ENCODE data around the gene GON4L. TPM values are rescaled to one million over a fixed set of nuclear protein-coding genes. Genes with fewer than 3 reads are reported as not detected.
A peak's percentile ranks its signal among the peaks of the same experiment; 100 is the strongest.

Gene GON4L
- polyA plus RNA-seq, 4 donors, result 15.3 to 47.2 (median 22.0) TPM

DNA sequence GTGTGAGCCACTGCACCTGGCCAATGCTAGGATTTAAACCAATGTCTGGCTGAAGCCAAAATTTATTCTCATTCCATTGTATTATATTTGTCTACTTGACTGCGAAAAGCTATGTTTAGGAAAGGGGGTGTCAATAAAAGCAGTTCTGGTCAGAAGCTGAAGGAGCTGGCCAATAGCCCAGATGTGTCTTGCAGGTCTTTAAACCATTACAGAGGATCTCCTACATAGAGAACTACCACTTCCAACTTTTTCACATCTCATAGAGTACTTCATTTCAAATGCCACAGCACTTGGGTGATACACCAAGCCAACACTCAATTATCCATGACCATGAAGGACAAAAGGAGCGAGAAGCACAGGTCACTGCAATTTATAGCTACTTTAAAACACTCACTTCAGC, 4.9 kb upstream of the GON4L start:
- FAIRE-seq (no peak), DNase-seq (no peak)
- Histone ChIP-seq H3K4me1 (ENCODE audit: control insufficient read depth in 3 of 3, insufficient read depth in 2 of 3, low read depth in 1 of 3, low read length in 2 of 3) (peaks cover 0 to 6% (median 0%) of the 10 kb centered on the region in 3 donors), H3K4me3 (ENCODE audit: low read depth in 1 of 3, low read length in 3 of 3) (no peak overlapping the region), H3K36me3 (ENCODE audit: control insufficient read depth in 3 of 3, insufficient read depth in 2 of 3, low read depth in 1 of 3, low read length in 3 of 3) (peaks cover 0 to 2% (median 0%) of the 10 kb centered on the region in 3 donors), H3K27ac (ENCODE audit: low read depth in 1 of 3, low read length in 2 of 3) (no peak overlapping the region), H3K9me3 (ENCODE audit: control insufficient read depth in 2 of 2, insufficient read depth in 1 of 2, low read depth in 1 of 2, low read length in 1 of 2) (no peaks in the 10 kb centered on the region), H3K27me3 (ENCODE audit: control insufficient read depth in 3 of 3, insufficient read depth in 3 of 3, low read length in 3 of 3) (peaks cover 0 to 6% (median 0%) of the 10 kb centered on the region in 3 donors)
- WGBS, 3 donors, result 84 to 98% (median 97%) methylated on average over 2 of the region's 2 CpGs

DNA sequence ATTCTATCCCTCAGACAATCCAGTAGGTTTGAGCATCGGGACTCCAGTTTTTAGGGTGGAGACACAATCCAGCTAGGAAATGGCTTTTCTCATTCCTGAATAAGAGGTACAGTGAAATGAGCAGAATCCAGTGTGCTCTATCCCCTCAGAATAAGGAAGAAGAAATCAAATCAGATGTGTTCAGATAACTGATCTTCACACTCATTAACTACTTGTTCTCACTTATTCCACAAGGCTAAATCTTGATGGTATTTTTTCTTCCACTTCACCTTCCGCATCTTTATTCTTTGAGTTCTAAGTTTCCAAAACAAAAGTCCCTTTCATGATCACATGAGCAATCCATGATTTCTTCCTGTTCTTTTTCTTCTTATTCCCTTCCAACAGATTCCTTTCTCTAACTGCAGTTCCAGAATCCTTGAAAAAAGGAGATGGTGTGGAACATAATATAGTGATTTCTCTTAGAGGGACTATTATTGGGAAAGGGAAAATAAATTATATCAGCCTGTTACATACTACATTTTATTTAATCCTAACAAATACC, 4.0 kb upstream of the GON4L start:
- FAIRE-seq, result no peak
- Histone ChIP-seq H3K9me3 (ENCODE audit: control insufficient read depth in 2 of 2, insufficient read depth in 1 of 2, low read depth in 1 of 2, low read length in 1 of 2) (no peaks in the 10 kb centered on the region), H3K4me1 (ENCODE audit: control insufficient read depth in 3 of 3, insufficient read depth in 2 of 3, low read depth in 1 of 3, low read length in 2 of 3) (peaks cover 0 to 10% (median 0%) of the 10 kb centered on the region in 3 donors), H3K27me3 (ENCODE audit: control insufficient read depth in 3 of 3, insufficient read depth in 3 of 3, low read length in 3 of 3) (peaks cover 0 to 6% (median 0%) of the 10 kb centered on the region in 3 donors), H3K4me3 (ENCODE audit: low read depth in 1 of 3, low read length in 3 of 3) (peak overlapping the region in 1 of 3 donors; percentile 51), H3K36me3 (ENCODE audit: control insufficient read depth in 3 of 3, insufficient read depth in 2 of 3, low read depth in 1 of 3, low read length in 3 of 3) (peaks cover 0 to 2% (median 0%) of the 10 kb centered on the region in 3 donors), H3K27ac (ENCODE audit: low read depth in 1 of 3, low read length in 2 of 3) (peak overlapping the region in 2 of 3 donors; percentile 79 to 89)
- no peak for DNase-seq
- WGBS, 3 donors, result 66 to 85% (median 78%) methylated on average over 2 of the region's 2 CpGs

DNA sequence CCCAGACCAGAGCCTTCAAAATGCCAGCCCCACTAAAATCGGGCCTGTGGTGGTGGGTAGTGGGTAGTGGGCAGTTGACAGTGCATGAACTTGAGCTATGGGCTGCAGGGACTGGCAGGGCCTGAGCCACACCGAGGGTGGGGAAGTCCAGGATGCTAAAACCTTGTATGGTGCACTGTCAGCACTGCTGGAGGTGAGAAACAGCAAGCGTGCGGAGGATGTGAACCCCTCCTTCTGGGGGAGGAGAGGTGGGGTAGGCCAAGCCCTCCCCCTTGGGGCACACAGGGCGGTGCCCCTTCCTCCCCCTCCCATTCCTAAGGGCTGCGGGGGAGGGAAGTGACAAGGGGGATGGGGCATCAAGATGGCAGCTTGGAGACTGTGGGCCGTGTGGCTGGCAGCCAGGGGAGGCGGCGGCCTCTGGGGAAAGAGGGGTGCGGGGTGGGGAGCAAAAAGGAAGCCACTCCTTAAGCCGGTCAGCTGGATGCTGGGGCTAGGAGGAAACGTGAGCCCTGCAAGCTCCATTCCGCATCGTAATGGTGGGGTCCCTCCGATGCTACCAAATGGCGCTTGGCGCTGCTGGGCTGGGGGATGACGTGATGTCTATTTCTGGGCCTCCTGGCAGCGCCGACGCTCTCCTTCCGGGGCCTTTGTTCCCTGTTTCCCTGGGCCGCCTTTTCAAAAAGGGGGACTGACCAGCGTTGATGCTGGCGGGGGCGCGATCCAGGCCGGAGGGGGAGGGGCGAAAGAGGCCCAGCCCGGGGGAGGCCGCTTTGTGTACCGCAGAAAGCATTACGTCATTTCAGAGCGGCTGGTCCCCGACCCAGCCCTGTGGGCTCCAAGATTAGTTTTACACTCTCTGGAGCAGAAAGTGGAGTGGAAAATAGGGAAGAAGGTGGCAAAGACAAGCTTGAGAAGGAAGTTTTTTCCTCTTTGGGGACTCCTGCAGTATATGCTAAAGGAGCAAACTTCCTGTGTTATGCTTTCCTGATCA, 3.2 kb upstream of the GON4L start:
- WGBS, 3 donors, result 4 to 6% (median 5%) methylated on average over 28 to 35 of the region's 35 CpGs
- Histone ChIP-seq H3K27me3 (ENCODE audit: control insufficient read depth in 3 of 3, insufficient read depth in 3 of 3, low read length in 3 of 3) (peaks cover 0 to 6% (median 0%) of the 10 kb centered on the region in 3 donors), H3K27ac (ENCODE audit: low read depth in 1 of 3, low read length in 2 of 3) (peak overlapping the region in 2 of 3 donors; percentile 79 to 89), H3K9me3 (ENCODE audit: control insufficient read depth in 2 of 2, insufficient read depth in 1 of 2, low read depth in 1 of 2, low read length in 1 of 2) (no peaks in the 10 kb centered on the region), H3K4me3 (ENCODE audit: low read depth in 1 of 3, low read length in 3 of 3) (peak overlapping the region in 2 of 3 donors; percentile 27 to 51), H3K36me3 (ENCODE audit: control insufficient read depth in 3 of 3, insufficient read depth in 2 of 3, low read depth in 1 of 3, low read length in 3 of 3) (peaks cover 0 to 4% (median 0%) of the 10 kb centered on the region in 3 donors), H3K4me1 (ENCODE audit: control insufficient read depth in 3 of 3, insufficient read depth in 2 of 3, low read depth in 1 of 3, low read length in 2 of 3) (peaks cover 0 to 10% (median 0%) of the 10 kb centered on the region in 3 donors)
- no peak for FAIRE-seq
- DNase-seq, result peak in 1 of 2 donors; percentile 65

DNA sequence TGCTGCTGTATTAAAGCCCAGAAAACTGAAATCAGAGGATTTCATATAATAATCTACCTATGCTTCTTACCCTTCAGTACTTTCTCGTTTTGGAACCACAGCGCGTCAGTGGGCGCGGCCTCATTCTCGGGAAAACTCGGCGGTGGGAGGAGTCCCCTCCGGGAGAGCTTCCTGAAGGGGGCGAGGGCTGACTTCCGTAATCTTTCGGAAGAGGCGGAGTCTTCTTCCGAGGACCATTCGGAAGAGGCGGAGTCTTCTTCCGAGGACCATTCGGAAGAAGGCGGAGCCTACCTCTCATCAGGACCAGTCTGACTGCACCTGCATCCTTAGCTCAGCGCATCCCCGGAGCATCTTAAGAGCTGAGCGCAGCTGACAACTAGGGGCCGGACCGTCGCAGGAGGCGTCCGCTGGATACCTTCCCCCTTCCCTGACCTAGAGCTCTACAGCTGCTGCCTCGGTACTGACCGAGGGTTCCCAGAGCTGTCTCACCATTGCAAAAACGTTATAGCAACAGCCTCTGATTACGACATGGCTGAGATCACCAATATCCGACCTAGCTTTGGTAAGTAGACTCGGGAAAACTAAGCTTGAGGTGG, 2.3 kb upstream of the GON4L start, which contains the start of gene SYT11:
Gene SYT11 (plus strand): TSS at position 334 of the 596 bp plus-strand sequence. CDS start 195 bp downstream, at position 529.
- H3K4me1 ChIP-seq (ENCODE audit: control insufficient read depth in 3 of 3, insufficient read depth in 2 of 3, low read depth in 1 of 3, low read length in 2 of 3), result peaks cover 0 to 10% (median 0%) of the 10 kb centered on the region in 3 donors
- H3K9me3 ChIP-seq (ENCODE audit: control insufficient read depth in 2 of 2, insufficient read depth in 1 of 2, low read depth in 1 of 2, low read length in 1 of 2), result no peaks in the 10 kb centered on the region
- peak within 1 kb of the TSS; percentile 17 to 89 (median 79) for H3K27ac ChIP-seq (ENCODE audit: low read depth in 1 of 3, low read length in 2 of 3)
- H3K36me3 ChIP-seq (ENCODE audit: control insufficient read depth in 3 of 3, insufficient read depth in 2 of 3, low read depth in 1 of 3, low read length in 3 of 3), result peaks cover 0 to 8% (median 0%) of the 10 kb centered on the region in 3 donors
- H3K27me3 ChIP-seq (ENCODE audit: control insufficient read depth in 3 of 3, insufficient read depth in 3 of 3, low read length in 3 of 3), result peaks cover 0 to 6% (median 0%) of the 10 kb centered on the region in 3 donors
- WGBS, 3 donors, result 1% methylated on average over 33 of the region's 33 CpGs
- DNase-seq (peak; percentile 96 to 97), FAIRE-seq (peak; percentile 53)
- H3K4me3 ChIP-seq (ENCODE audit: low read depth in 1 of 3, low read length in 3 of 3), result peak within 1 kb of the TSS; percentile 27 to 51 (median 41)

DNA sequence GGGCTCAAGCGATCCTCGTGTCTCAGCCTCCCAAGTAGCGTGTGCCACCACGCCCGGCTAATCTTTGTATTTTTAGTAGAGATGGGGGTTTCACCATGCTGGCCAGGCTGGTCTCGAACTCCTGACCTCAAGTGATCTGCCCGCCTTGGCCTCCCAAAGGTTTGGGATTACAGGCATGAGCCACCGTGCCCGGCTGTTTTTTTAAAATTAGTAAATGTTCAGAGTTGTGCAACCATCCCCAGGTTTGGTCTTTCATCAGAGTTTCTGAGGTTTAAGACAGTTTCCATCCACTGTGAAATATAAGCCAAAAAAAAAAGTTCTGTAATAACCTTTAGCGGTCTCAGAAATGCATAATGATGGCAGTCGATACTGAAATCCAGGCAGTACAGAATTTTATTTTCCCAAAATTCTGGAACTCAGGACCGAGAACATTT, 1.8 kb upstream of the GON4L start:
- no peak for DNase-seq
- Histone ChIP-seq H3K4me1 (ENCODE audit: control insufficient read depth in 3 of 3, insufficient read depth in 2 of 3, low read depth in 1 of 3, low read length in 2 of 3) (peaks cover 0 to 10% (median 0%) of the 10 kb centered on the region in 3 donors), H3K4me3 (ENCODE audit: low read depth in 1 of 3, low read length in 3 of 3) (peak overlapping the region in 2 of 3 donors; percentile 41 to 51), H3K27ac (ENCODE audit: low read depth in 1 of 3, low read length in 2 of 3) (peak overlapping the region; percentile 17 to 89 (median 79)), H3K9me3 (ENCODE audit: control insufficient read depth in 2 of 2, insufficient read depth in 1 of 2, low read depth in 1 of 2, low read length in 1 of 2) (no peaks in the 10 kb centered on the region), H3K27me3 (ENCODE audit: control insufficient read depth in 3 of 3, insufficient read depth in 3 of 3, low read length in 3 of 3) (peaks cover 0 to 6% (median 0%) of the 10 kb centered on the region in 3 donors), H3K36me3 (ENCODE audit: control insufficient read depth in 3 of 3, insufficient read depth in 2 of 3, low read depth in 1 of 3, low read length in 3 of 3) (peaks cover 0 to 11% (median 3%) of the 10 kb centered on the region in 3 donors)
- no peak for FAIRE-seq
- WGBS, 3 donors, result 42 to 59% (median 49%) methylated on average over 12 of the region's 12 CpGs

DNA sequence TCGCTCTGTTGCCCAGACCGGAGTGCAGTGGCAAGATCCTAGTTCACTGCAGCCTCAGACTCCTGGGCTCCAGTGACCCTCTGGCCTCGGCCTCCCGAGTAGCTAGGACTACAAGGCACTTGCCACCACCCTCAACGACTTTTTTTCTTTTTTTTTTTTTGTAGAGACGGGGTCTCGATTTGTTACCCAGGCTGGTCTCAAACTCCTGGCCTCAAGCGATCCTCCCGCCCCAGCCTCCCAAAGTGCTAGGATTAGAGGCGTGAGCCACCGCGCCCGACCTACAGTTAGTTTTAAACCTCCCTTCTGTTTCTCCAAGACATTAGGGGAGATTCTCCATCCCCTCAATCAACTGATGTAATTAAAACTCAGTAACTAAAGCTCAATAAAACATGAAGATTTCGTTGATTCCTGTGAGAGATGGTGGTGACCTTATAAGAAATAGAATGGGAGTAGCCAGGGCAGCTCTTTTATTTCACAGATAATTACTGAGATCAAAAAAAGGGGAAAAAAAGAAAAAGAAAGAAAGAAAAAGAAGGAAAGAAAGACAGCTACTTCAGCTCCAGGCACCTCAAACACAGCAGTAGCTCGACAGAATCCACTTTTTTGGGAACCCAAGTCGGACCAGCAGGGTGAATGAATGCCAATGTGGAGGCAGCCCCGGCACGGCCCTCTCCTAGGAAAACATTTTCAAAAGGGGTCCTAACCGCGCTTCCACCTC, 598 bp downstream of the GON4L start:
- 48 to 56% (median 50%) methylated on average over 20 of the region's 20 CpGs for WGBS, 3 donors
- Histone ChIP-seq H3K4me1 (ENCODE audit: control insufficient read depth in 3 of 3, insufficient read depth in 2 of 3, low read depth in 1 of 3, low read length in 2 of 3) (peaks cover 0 to 10% (median 0%) of the 10 kb centered on the region in 3 donors), H3K36me3 (ENCODE audit: control insufficient read depth in 3 of 3, insufficient read depth in 2 of 3, low read depth in 1 of 3, low read length in 3 of 3) (peaks cover 6 to 24% (median 7%) of the 10 kb centered on the region in 3 donors), H3K4me3 (ENCODE audit: low read depth in 1 of 3, low read length in 3 of 3) (peak overlapping the region; percentile 52 to 86 (median 69)), H3K27me3 (ENCODE audit: control insufficient read depth in 3 of 3, insufficient read depth in 3 of 3, low read length in 3 of 3) (peaks cover 0 to 6% (median 0%) of the 10 kb centered on the region in 3 donors), H3K27ac (ENCODE audit: low read depth in 1 of 3, low read length in 2 of 3) (peak overlapping the region in 2 of 3 donors; percentile 60 to 89), H3K9me3 (ENCODE audit: control insufficient read depth in 2 of 2, insufficient read depth in 1 of 2, low read depth in 1 of 2, low read length in 1 of 2) (no peaks in the 10 kb centered on the region)
- no peak for FAIRE-seq
- no peak for DNase-seq

DNA sequence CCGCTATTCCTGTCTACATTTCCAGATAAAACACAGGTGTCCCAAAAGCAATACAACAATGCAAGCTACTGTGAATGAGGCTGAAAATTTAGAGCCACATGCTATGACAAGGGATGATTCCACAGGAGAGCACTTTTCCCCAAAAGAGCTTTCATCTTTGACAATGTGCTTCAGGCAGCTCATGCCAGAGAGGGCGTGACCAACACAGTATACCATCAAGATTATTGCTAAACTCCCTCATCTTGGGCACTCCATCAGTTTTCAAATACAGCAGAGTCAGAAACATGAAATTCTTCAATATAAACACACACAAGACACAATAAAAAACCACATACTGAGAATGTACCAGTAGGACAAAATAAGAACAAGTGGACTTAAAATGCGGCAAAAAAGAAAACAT, 6.7 kb downstream of the GON4L start:
- H3K36me3 ChIP-seq (ENCODE audit: control insufficient read depth in 3 of 3, insufficient read depth in 2 of 3, low read depth in 1 of 3, low read length in 3 of 3), result peaks cover 7 to 55% (median 9%) of the 10 kb centered on the region in 3 donors
- H3K27ac ChIP-seq (ENCODE audit: low read depth in 1 of 3, low read length in 2 of 3), result no peak overlapping the region
- 76 to 88% (median 86%) methylated on average over 3 of the region's 3 CpGs for WGBS, 3 donors
- no peak for DNase-seq
- H3K9me3 ChIP-seq (ENCODE audit: control insufficient read depth in 2 of 2, insufficient read depth in 1 of 2, low read depth in 1 of 2, low read length in 1 of 2), result no peaks in the 10 kb centered on the region
- no peaks in the 10 kb centered on the region for H3K4me1 ChIP-seq (ENCODE audit: control insufficient read depth in 3 of 3, insufficient read depth in 2 of 3, low read depth in 1 of 3, low read length in 2 of 3)
- H3K4me3 ChIP-seq (ENCODE audit: low read depth in 1 of 3, low read length in 3 of 3), result no peak overlapping the region
- no peaks in the 10 kb centered on the region for H3K27me3 ChIP-seq (ENCODE audit: control insufficient read depth in 3 of 3, insufficient read depth in 3 of 3, low read length in 3 of 3)
- FAIRE-seq, result no peak
